ENCODE results near the gene MAP3K6. TPM values are rescaled to one million over a fixed set of nuclear protein-coding genes. Genes with fewer than 3 reads are reported as not detected.
A peak's percentile ranks its signal among the peaks of the same experiment; 100 is the strongest.

The MAP3K6 gene
- polyA plus RNA-seq, 2 of the 4 experiments (the other 2 are of a cell fraction), result 3.6 to 8.5 TPM

DNA sequence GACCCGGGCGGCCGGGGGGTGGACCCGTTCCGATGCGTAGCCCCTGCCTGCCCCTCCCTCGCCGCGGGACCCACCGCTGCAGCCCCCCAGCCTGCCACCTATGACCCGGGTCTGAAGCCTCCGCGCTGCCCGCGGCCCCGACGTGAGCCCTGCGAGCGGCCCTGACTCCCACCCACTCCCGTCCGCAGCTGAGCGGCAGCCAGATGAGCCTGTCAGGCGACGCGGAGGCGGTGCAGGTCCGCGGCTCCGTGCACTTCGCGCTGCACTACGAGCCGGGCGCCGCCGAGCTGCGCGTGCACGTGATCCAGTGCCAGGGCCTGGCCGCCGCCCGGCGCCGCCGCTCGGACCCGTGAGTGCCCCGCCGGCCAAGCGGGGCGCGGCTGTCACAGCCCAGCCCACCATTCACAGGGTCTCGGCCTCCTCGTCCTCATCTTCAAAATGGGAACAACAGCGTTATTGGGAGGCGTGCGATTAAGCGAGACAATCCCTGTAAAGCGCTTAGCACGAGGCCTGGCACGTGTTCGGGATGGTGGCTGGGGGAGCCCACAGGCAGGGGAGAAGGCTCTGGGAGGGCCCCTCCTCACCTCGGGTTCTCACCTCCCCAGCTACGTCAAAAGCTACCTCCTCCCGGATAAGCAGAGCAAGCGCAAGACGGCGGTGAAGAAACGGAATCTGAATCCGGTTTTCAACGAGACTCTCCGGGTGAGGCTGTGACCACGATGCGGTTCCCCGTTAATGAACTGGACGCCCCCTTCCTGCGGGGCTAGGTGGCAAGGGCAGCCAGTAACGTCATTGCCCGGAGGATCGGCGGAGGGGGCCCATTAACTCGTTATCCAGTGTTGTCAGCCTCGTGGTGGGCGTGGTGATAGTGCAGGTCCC lies 16.7 kb downstream of the MAP3K6 start:
- H3K27ac ChIP-seq, result peak overlapping the region; percentile 78 to 89
- no peaks in the 10 kb centered on the region for H3K9me3 ChIP-seq
- ATAC-seq (peak; percentile 89 to 94), FAIRE-seq (no peak), DNase-seq (ENCODE audit: low read depth in 1 of 2, low spot score in 1 of 2) (peak; percentile 70 to 80)
- TF ChIP-seq, protein P1, sequence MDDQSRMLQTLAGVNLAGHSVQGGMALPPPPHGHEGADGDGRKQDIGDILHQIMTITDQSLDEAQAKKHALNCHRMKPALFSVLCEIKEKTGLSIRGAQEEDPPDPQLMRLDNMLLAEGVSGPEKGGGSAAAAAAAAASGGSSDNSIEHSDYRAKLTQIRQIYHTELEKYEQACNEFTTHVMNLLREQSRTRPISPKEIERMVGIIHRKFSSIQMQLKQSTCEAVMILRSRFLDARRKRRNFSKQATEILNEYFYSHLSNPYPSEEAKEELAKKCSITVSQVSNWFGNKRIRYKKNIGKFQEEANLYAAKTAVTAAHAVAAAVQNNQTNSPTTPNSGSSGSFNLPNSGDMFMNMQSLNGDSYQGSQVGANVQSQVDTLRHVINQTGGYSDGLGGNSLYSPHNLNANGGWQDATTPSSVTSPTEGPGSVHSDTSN (IDR thresholded peaks at IDR 0.05), result peak; percentile 85
- TF ChIP-seq POLR2A (IDR thresholded peaks at IDR 0.05; ENCODE audit: low read length), result peak; percentile 16; the same call in 1 of the 2 replicates
- no peak for TF ChIP-seq PHF8 (IDR thresholded peaks at IDR 0.05; ENCODE audit: borderline replicate concordance, low read depth)
- no peak for TF ChIP-seq ZFP36 (IDR thresholded peaks at IDR 0.05; ENCODE audit: borderline replicate concordance, partially characterized antibody)
- TF ChIP-seq, protein P2, sequence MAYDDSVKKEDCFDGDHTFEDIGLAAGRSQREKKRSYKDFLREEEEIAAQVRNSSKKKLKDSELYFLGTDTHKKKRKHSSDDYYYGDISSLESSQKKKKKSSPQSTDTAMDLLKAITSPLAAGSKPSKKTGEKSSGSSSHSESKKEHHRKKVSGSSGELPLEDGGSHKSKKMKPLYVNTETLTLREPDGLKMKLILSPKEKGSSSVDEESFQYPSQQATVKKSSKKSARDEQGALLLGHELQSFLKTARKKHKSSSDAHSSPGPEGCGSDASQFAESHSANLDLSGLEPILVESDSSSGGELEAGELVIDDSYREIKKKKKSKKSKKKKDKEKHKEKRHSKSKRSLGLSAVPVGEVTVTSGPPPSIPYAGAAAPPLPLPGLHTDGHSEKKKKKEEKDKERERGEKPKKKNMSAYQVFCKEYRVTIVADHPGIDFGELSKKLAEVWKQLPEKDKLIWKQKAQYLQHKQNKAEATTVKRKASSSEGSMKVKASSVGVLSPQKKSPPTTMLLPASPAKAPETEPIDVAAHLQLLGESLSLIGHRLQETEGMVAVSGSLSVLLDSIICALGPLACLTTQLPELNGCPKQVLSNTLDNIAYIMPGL (CRISPR knock-in tag; IDR thresholded peaks at IDR 0.05; ENCODE audit: borderline replicate concordance), result no peak
- 0 out of 2 replicates have a peak, but pooled peaks have one; percentile 27 for TF ChIP-seq BHLHE40 (IDR thresholded peaks at IDR 0.05; ENCODE audit: low read depth, low read length)
- TF ChIP-seq, protein P3, sequence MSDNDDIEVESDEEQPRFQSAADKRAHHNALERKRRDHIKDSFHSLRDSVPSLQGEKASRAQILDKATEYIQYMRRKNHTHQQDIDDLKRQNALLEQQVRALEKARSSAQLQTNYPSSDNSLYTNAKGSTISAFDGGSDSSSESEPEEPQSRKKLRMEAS (IDR thresholded peaks at IDR 0.05), result peak; percentile 44; the same call in 1 of the 2 replicates
- TF ChIP-seq EHF (CRISPR knock-in tag; IDR thresholded peaks at IDR 0.05), result no peak
- H3K4me3 ChIP-seq, result peak overlapping the region; percentile 48
- ChIA-PET CTCF (interaction anchor here (1.1 to 12.1 kb wide), 6 partner anchors 8 to 49 kb away, joined by 3 to 134 read pairs (median 8); partner anchors contain the start of genes CD164L2, MAP3K6 and SYTL1), POLR2A (interaction anchor here (1.0 to 2.0 kb wide), 2 partner anchors 16 to 17 kb away, joined by 3 to 11 read pairs; partner anchors contain the start of gene MAP3K6)
- H3K4me2 ChIP-seq, result peak overlapping the region; percentile 96
- WGBS (ENCODE audit: missing lambda C conversion rate), result 94% methylated on average over 25 of the region's 84 CpGs
- peaks cover 14% of the 10 kb centered on the region; the same call in 1 of the 3 replicates for H3K4me1 ChIP-seq

DNA sequence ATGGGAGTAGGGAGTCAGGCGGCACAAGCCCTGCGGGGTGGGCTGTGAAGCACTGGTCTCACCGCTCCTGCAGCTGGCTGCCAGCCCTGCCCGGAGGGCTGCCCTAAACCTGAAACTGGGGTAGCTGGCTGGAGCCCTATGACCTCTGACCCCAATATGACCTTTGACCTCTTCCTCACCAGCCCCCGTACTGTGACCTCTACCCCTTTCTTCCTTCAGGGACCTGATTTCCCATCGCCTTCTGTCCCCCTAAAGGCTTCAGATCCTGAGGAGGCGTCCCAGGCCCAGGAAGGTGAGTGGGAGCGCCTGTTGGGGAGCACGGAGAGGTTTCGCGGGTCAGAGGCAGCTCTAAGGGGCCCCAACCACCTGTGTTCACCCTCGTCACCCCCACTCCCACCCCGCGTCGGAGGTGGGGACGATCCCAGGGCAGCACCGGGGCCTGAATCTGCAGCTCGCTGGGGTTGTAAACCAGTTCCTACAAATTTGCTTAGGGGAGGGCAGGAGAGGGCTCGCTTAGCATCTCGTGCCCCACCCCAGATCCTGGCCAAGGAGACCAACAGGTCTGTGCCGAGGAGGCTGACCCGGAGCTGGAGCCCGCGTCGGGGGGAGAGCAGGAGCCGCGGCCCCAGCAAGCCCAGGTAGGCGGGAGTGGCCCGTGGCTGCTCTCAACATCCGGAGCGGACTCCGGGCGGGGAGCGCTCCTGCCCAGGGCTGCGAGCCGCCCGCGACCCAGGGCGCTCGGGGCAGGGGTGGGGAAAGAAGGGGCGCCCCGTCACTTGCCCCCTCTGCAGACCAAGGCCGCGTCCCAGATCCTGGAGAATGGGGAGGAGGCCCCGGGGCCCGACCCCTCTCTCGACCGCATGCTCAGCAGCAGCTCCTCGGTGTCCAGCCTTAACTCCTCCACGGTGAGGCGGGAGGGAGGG lies 17.6 kb downstream of the MAP3K6 start:
- peak overlapping the region; percentile 48 for H3K4me3 ChIP-seq

DNA sequence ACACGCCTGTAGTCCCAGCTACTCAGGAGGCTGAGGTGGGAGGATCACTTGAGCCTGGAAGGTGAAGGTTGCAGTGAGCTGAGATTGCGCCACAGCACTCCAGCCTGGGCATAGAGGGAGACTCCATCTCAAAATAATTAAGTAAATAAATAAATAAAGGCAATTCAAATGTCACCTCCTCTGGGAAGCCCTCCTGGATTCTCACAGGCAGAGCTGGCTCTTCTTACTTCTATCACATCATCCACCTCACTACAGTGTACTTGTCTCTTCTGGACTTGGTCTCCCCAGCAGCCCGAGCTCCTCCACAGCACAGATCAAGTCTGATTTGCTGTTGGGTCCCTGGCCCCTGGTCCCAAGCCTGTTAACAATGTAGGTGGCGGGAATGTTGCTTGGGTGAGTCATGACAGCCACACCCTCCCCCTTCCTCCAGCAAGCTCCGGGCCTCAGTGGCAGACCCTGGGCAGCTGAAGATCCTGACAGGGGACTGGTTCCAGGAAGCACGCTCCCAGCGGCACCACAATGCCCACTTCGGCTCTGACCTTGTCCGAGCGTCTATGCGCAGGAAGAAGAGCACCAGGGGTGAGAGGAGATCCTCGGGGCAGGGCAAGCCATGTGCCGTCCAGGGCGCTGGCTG lies 19.7 kb downstream of the MAP3K6 start:
- no peak overlapping the region for H3K4me2 ChIP-seq
- no peak overlapping the region for H3K4me3 ChIP-seq
- POLR2A ChIA-PET, result no interaction called here
- TF ChIP-seq ZFP36 (IDR thresholded peaks at IDR 0.05; ENCODE audit: borderline replicate concordance, partially characterized antibody) (peak; percentile 95), FOSB (CRISPR knock-in tag; IDR thresholded peaks at IDR 0.05) (no peak)
- TF ChIP-seq, protein P4, sequence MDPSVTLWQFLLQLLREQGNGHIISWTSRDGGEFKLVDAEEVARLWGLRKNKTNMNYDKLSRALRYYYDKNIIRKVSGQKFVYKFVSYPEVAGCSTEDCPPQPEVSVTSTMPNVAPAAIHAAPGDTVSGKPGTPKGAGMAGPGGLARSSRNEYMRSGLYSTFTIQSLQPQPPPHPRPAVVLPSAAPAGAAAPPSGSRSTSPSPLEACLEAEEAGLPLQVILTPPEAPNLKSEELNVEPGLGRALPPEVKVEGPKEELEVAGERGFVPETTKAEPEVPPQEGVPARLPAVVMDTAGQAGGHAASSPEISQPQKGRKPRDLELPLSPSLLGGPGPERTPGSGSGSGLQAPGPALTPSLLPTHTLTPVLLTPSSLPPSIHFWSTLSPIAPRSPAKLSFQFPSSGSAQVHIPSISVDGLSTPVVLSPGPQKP (IDR thresholded peaks at IDR 0.05; ENCODE audit: low read depth, low read length), result no peak
- TF ChIP-seq, protein P3 (IDR thresholded peaks at IDR 0.05), result no peak
- WGBS (ENCODE audit: missing lambda C conversion rate), result 91% methylated on average over 12 of the region's 14 CpGs
- no peak for DNase-seq (ENCODE audit: low read depth in 1 of 2, low spot score in 1 of 2)
- CTCF ChIA-PET, result interaction anchor here (0.7 to 7.2 kb wide), 5 partner anchors 11 to 63 kb away, joined by 3 to 41 read pairs (median 3); no protein-coding TSS in a partner anchor
- no peak for FAIRE-seq
- peaks cover 18% of the 10 kb centered on the region for H3K4me1 ChIP-seq
- no peak for ATAC-seq
- H3K9me3 ChIP-seq, result no peaks in the 10 kb centered on the region
- H3K27ac ChIP-seq, result peak overlapping the region in 1 of 2 experiments; percentile 32; a peak in 2 of 6 replicates

More for the DNA sequence above, 17.6 kb downstream of the MAP3K6 start:
- H3K27ac ChIP-seq, result peak overlapping the region; percentile 78 to 89
- ATAC-seq, result peak; percentile 82 to 86
- ChIA-PET CTCF (interaction anchor here (0.7 to 12.1 kb wide), 6 partner anchors 9 to 39 kb away, joined by 3 to 134 read pairs (median 8); partner anchors contain the start of genes CD164L2, MAP3K6 and SYTL1), POLR2A (interaction anchor here (1.0 to 2.0 kb wide), 2 partner anchors 17 kb away, joined by 3 to 11 read pairs; partner anchors contain the start of gene MAP3K6)
- FAIRE-seq, result no peak
- DNase-seq (ENCODE audit: low read depth in 1 of 2, low spot score in 1 of 2), result peak; percentile 48 to 56
- H3K4me1 ChIP-seq, result peaks cover 14% of the 10 kb centered on the region; the same call in 1 of the 3 replicates
- WGBS (ENCODE audit: missing lambda C conversion rate), result 36% methylated on average over 12 of the region's 51 CpGs
- no peaks in the 10 kb centered on the region for H3K9me3 ChIP-seq
- H3K4me2 ChIP-seq, result peak overlapping the region; percentile 96
- TF ChIP-seq, protein P5, sequence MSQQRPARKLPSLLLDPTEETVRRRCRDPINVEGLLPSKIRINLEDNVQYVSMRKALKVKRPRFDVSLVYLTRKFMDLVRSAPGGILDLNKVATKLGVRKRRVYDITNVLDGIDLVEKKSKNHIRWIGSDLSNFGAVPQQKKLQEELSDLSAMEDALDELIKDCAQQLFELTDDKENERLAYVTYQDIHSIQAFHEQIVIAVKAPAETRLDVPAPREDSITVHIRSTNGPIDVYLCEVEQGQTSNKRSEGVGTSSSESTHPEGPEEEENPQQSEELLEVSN (IDR thresholded peaks at IDR 0.05; ENCODE audit: borderline replicate concordance, low read depth), result peak; percentile 59; the same call in 1 of the 2 replicates
- TF ChIP-seq, protein P3 (IDR thresholded peaks at IDR 0.05), result peak; percentile 61; the same call in 1 of the 2 replicates
- no peak for TF ChIP-seq HOXB13 (CRISPR knock-in tag; IDR thresholded peaks at IDR 0.05; ENCODE audit: low read depth)
